ENCODE measurements around the gene MBOAT2. TPM values are rescaled to one million over a fixed set of nuclear protein-coding genes. Genes with fewer than 3 reads are reported as not detected.

The MBOAT2 gene
- total RNA-seq, 2 donors from 2014 or later = 14.4 to 16.8 TPM

GRCh38 chr2:8986327-8986976 lies 17.0 kb downstream of the MBOAT2 start:
- no peaks in the 10 kb centered on the region for H3K27me3 ChIP-seq (replicated peaks; ENCODE audit: insufficient read depth)
- H3K9me3 ChIP-seq = no peaks in the 10 kb centered on the region
- H3K36me3 ChIP-seq = peaks cover under 1% of the 10 kb centered on the region
- no peak overlapping the region for H3K4me3 ChIP-seq
- peaks cover 3 to 5% of the 10 kb centered on the region in 2 donors for H3K4me1 ChIP-seq (ENCODE audit: control insufficient read depth in 1 of 2, low read depth in 2 of 2)
- no peak for TF ChIP-seq CTCF (IDR thresholded peaks at IDR 0.05)
- no peak overlapping the region for H3K27ac ChIP-seq
- ATAC-seq (ENCODE audit: insufficient number of reproducible peaks, low FRiP score, low read depth) (no peak), DNase-seq (ENCODE audit: low spot score) (no peak)

DNA sequence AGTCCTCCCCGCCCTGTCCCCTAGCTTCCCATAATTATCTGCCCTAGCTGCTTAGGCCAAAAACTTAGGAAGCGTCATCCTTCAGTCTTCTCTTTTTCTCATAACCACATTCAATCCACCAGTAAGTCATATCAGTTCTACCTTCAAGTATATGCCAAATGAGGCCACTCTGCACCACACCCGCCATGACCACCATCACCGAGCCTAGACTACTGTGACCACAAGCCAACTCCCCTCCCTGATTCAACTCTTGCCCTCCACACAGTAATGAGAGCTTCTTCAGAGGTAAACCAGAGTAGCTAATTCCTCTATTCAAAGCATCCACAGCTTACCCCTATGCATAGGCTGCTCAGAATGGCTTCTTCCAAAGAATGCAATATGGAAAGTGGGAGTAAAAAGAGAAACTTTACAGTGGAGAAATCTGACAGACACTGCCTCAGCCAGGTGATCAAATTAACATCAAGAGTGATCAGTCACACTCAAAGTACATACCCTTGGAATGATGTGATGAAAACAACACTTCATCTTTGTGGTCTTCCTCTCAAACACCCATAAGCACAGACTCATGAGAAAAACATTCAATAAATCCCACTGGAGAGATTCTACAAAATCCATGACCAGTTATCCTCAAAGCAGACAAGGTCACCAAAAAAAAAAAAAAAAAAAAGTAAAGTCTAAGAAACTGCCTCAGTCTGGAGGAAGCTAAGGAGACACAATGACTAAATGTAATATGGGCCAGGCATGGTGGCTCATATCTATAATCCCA lies 17.7 kb downstream of the MBOAT2 start:
- DNase-seq (ENCODE audit: low spot score) = no peak
- ATAC-seq (ENCODE audit: insufficient number of reproducible peaks, low FRiP score, low read depth) = no peak
- H3K27me3 ChIP-seq (replicated peaks; ENCODE audit: insufficient read depth) = no peaks in the 10 kb centered on the region
- no peak for TF ChIP-seq CTCF (IDR thresholded peaks at IDR 0.05)
- no peaks in the 10 kb centered on the region for H3K9me3 ChIP-seq
- peaks cover 2% of the 10 kb centered on the region for H3K36me3 ChIP-seq
- H3K27ac ChIP-seq = no peak overlapping the region
- peaks cover 3 to 5% of the 10 kb centered on the region in 2 donors for H3K4me1 ChIP-seq (ENCODE audit: control insufficient read depth in 1 of 2, low read depth in 2 of 2)
- H3K4me3 ChIP-seq = no peak overlapping the region

GRCh38 chr2:8984855-8985254 lies 18.6 kb downstream of the MBOAT2 start:
- Histone ChIP-seq H3K27ac (no peak overlapping the region), H3K27me3 (replicated peaks; ENCODE audit: insufficient read depth) (no peaks in the 10 kb centered on the region)
- ATAC-seq (ENCODE audit: insufficient number of reproducible peaks, low FRiP score, low read depth) = no peak

GRCh38 chr2:8984157-8984556 lies 19.3 kb downstream of the MBOAT2 start:
- TF ChIP-seq CTCF (IDR thresholded peaks at IDR 0.05) = no peak
- Histone ChIP-seq H3K9me3 (no peaks in the 10 kb centered on the region), H3K4me3 (no peak overlapping the region), H3K4me1 (ENCODE audit: control insufficient read depth in 1 of 2, low read depth in 2 of 2) (peaks cover 3 to 5% of the 10 kb centered on the region in 2 donors), H3K36me3 (peaks cover 2% of the 10 kb centered on the region), H3K27me3 (replicated peaks; ENCODE audit: insufficient read depth) (no peaks in the 10 kb centered on the region), H3K27ac (no peak overlapping the region)
- no peak for DNase-seq (ENCODE audit: low spot score)
- no peak for ATAC-seq (ENCODE audit: insufficient number of reproducible peaks, low FRiP score, low read depth)

More at GRCh38 chr2:8984855-8985254, 18.6 kb downstream of the MBOAT2 start:
- Histone ChIP-seq H3K4me3 (no peak overlapping the region), H3K9me3 (no peaks in the 10 kb centered on the region), H3K4me1 (ENCODE audit: control insufficient read depth in 1 of 2, low read depth in 2 of 2) (peaks cover 3 to 5% of the 10 kb centered on the region in 2 donors), H3K36me3 (peaks cover 2% of the 10 kb centered on the region)
- no peak for TF ChIP-seq CTCF (IDR thresholded peaks at IDR 0.05)
- no peak for DNase-seq (ENCODE audit: low spot score)

- Histone ChIP-seq H3K4me1 (ENCODE audit: control insufficient read depth in 1 of 2, low read depth in 2 of 2) (peaks cover 3 to 5% of the 10 kb centered on the region in 2 donors), H3K4me3 (no peak overlapping the region), H3K36me3 (peaks cover 2% of the 10 kb centered on the region), H3K9me3 (no peaks in the 10 kb centered on the region), H3K27me3 (replicated peaks; ENCODE audit: insufficient read depth) (no peaks in the 10 kb centered on the region), H3K27ac (no peak overlapping the region)
- TF ChIP-seq CTCF (IDR thresholded peaks at IDR 0.05) = no peak
- DNase-seq (ENCODE audit: low spot score) (no peak), ATAC-seq (ENCODE audit: insufficient number of reproducible peaks, low FRiP score, low read depth) (no peak)
These were observed 19.9 kb downstream of the MBOAT2 start for GRCh38 chr2:8983571-8983970.
